ENCODE measurements around the gene ZNF576.

DNA sequence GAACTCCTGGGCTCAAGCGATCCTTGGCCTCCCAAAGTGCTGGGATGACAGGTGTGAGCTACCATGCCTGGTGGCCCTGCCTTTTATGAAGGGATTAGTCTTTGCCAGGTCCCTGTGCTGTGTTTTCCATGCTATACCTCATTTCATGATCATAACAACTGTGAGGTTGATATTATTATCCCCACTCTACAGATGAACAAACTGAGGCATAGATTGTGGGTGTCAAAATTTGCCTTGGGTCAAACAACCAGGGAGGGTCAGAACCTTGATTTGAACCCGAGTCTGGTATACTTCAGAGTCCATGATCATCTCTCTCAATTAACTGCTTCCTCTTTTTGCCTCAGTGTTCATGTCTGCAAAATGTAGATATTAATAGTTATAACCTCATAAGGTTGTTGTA lies 13.9 kb upstream of the ZNF576 start:
- TF ChIP-seq CTBP1 (IDR thresholded peaks at IDR 0.05; ENCODE audit: borderline replicate concordance), result no peak
- no peak for TF ChIP-seq ARNT (IDR thresholded peaks at IDR 0.05)
- TF ChIP-seq SP1 (IDR thresholded peaks at IDR 0.05), result no peak
- TF ChIP-seq, protein P1, sequence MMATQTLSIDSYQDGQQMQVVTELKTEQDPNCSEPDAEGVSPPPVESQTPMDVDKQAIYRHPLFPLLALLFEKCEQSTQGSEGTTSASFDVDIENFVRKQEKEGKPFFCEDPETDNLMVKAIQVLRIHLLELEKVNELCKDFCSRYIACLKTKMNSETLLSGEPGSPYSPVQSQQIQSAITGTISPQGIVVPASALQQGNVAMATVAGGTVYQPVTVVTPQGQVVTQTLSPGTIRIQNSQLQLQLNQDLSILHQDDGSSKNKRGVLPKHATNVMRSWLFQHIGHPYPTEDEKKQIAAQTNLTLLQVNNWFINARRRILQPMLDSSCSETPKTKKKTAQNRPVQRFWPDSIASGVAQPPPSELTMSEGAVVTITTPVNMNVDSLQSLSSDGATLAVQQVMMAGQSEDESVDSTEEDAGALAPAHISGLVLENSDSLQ (IDR thresholded peaks at IDR 0.05), result no peak
- no peak for TF ChIP-seq ZNF384 (IDR thresholded peaks at IDR 0.05)
- TF ChIP-seq L3MBTL2 (conservative IDR thresholded peaks at IDR 0.05), result no peak
- no peak for TF ChIP-seq FOXA1 (IDR thresholded peaks at IDR 0.05)
- TF ChIP-seq NFRKB (IDR thresholded peaks at IDR 0.05), result no peak
- TF ChIP-seq TARDBP (IDR thresholded peaks at IDR 0.05), result no peak
- no peak for TF ChIP-seq BHLHE40 (IDR thresholded peaks at IDR 0.05; ENCODE audit: borderline replicate concordance)
